Endothelial cell of umbilical vein (primary cell): ENCODE data around the gene KIAA1210. TPM values are rescaled to one million over a fixed set of nuclear protein-coding genes. Genes with fewer than 3 reads are reported as not detected.

Experiments
- BruUV-seq: library from RNA; stranded (reverse); fragments of 400-500 nt; replicated peaks from 2 replicates; lab custom pipeline; 2021; lab: Mats Ljungman, UMichigan
- CTCF ChIA-PET: fragments of 300-600, 350-600 bp; sonication (Branson Sonifier 250); formaldehyde crosslinking; loops from one replicate; lab custom pipeline; 2021; ENCODE audit warnings: antibody characterized with exemption, inconsistent platforms; lab: Charles Lee
- POLR2A ChIA-PET: fragments of 300-600, 350-600 bp; sonication (Branson Sonifier 250); formaldehyde crosslinking; loops from one replicate; lab custom pipeline; 2021; ENCODE audit warnings: antibody characterized with exemption, inconsistent platforms; lab: Charles Lee
- DNase-seq: peaks from one replicate; pipeline ENCODE4 v3.0.0-alpha.2; 2011; ENCODE audit warnings: low read depth, low spot score
- FAIRE-seq: peaks from 2 replicates; lab custom pipeline; 2011; peaks lifted over from hg19 to GRCh38; lab: Jason Lieb, UNC
- H2AFZ ChIP-seq: 2 replicates; pipeline ENCODE4 v1.6.0; 2012; ENCODE audit warnings: low read depth, low read length, control low read depth, inconsistent platforms
- H3K27ac ChIP-seq: 2 replicates; pipeline ENCODE4 v1.5.1; 2011; ENCODE audit warnings: low read depth, mild to moderate bottlenecking, control low read depth, low read length, moderate library complexity; ENCODE audit not compliant: insufficient read depth
- H3K27me3 ChIP-seq, 2 experiments: 2 replicates each; pipeline versions ENCODE4 v1.6.0 to v1.6.1; 2011; ENCODE audit warnings: low read length in 2 of 2, mixed read lengths in 1 of 2; ENCODE audit not compliant: control insufficient read depth in 2 of 2, insufficient read depth in 2 of 2
- H3K36me3 ChIP-seq, 2 experiments: 2 replicates in 1 of 2; 3 replicates in 1 of 2; pipeline ENCODE4 v1.5.1; 2011; ENCODE audit warnings: low read length in 2 of 2, mild to moderate bottlenecking in 1 of 2, moderate library complexity in 1 of 2; ENCODE audit not compliant: control insufficient read depth in 2 of 2, insufficient read depth in 2 of 2; ENCODE audit errors: extremely low read depth in 1 of 2
- H3K4me1 ChIP-seq: 3 replicates; pipeline ENCODE4 v1.5.1; 2011; ENCODE audit warnings: mild to moderate bottlenecking, low read length; ENCODE audit not compliant: control insufficient read depth, insufficient read depth; ENCODE audit errors: extremely low read depth
- H3K4me2 ChIP-seq: 2 replicates; pipeline ENCODE4 v1.6.1; 2011; ENCODE audit warnings: low read length, control low read depth, mixed read lengths; ENCODE audit not compliant: insufficient read depth
- H3K4me3 ChIP-seq, 3 experiments: fragments of 200-600 bp in 1 of 3; sonication (generic), shearing (Covaris generic) in 1 of 3; replicated peaks in 1 of 3; 2 replicates each; pipeline ENCODE4 v1.5.1; 2011 to 2016; ENCODE audit warnings: control low read depth in 3 of 3, low read length in 3 of 3, mild to moderate bottlenecking in 2 of 3, inconsistent platforms in 1 of 3, low read depth in 1 of 3, moderate library complexity in 1 of 3; ENCODE audit not compliant: insufficient read depth in 1 of 3
- H3K79me2 ChIP-seq: 2 replicates; pipeline ENCODE4 v1.6.0; 2012; ENCODE audit warnings: low read length, inconsistent platforms; ENCODE audit not compliant: control insufficient read depth, insufficient read depth
- H3K9ac ChIP-seq: replicated peaks from 2 replicates; pipeline ENCODE3; 2011; ENCODE audit warnings: low read length, control low read depth; ENCODE audit not compliant: insufficient read depth; ENCODE audit errors: extremely low read depth
- H3K9me1 ChIP-seq: replicated peaks from 3 replicates; pipeline ENCODE4 v1.6.0; 2011; ENCODE audit warnings: mild to moderate bottlenecking, low read length; ENCODE audit not compliant: control insufficient read depth, insufficient read depth; ENCODE audit errors: extremely low read depth
- H3K9me3 ChIP-seq: replicated peaks from 2 replicates; pipeline ENCODE4 v1.5.1; 2012; ENCODE audit warnings: low read length, inconsistent platforms; ENCODE audit not compliant: control insufficient read depth, insufficient read depth
- H4K20me1 ChIP-seq: replicated peaks from 2 replicates; pipeline ENCODE3; 2011; ENCODE audit warnings: mild to moderate bottlenecking, low read length; ENCODE audit not compliant: control insufficient read depth, insufficient read depth; ENCODE audit errors: extremely low read depth
- EZH2 ChIP-seq: IDR thresholded peaks from 2 replicates; pipeline ENCODE4 v1.6.1; 2012; ENCODE audit warnings: borderline replicate concordance, low read depth, mild to moderate bottlenecking, moderate library complexity, low read length, inconsistent platforms; ENCODE audit not compliant: severe bottlenecking
- FOS ChIP-seq: IDR thresholded peaks from 2 replicates; pipeline ENCODE4 v1.6.1; 2011; ENCODE audit warnings: mild to moderate bottlenecking, low read length, moderate library complexity, borderline replicate concordance; ENCODE audit not compliant: insufficient read depth
- GATA2 ChIP-seq: IDR thresholded peaks from 2 replicates; pipeline ENCODE4 v1.7.0; 2011; ENCODE audit warnings: low read depth, mild to moderate bottlenecking, moderate library complexity, mixed read lengths, low read length; ENCODE audit not compliant: insufficient read length, insufficient read depth
- JUN ChIP-seq: IDR thresholded peaks from 2 replicates; pipeline ENCODE4 v1.6.1; 2011; ENCODE audit warnings: borderline replicate concordance, low read depth; ENCODE audit not compliant: insufficient read length, insufficient read depth
- MYC ChIP-seq: IDR thresholded peaks from one replicate; pipeline ENCODE4 v1.6.1; 2011; ENCODE audit warnings: mild to moderate bottlenecking, low read depth, low read length
- POLR2A ChIP-seq: IDR thresholded peaks from 2 replicates; pipeline ENCODE4 v1.6.1; 2012; ENCODE audit warnings: low read depth, mild to moderate bottlenecking, control low read depth, low read length
- POLR2AphosphoS5 ChIP-seq: IDR thresholded peaks from 2 replicates; pipeline ENCODE4 v1.6.1; 2012; ENCODE audit warnings: low read depth, mild to moderate bottlenecking, control low read depth, low read length, moderate library complexity; ENCODE audit not compliant: insufficient read depth
- dilution Hi-C: fragments of 300-500 bp; cut with MboI; formaldehyde crosslinking; loops from one replicate; pipeline ENCODE4 v1.15.0; 2019; ENCODE audit warnings: low sequenced_read_pairs; ENCODE audit not compliant: extremely low pct_ligation_motif_present
- intact Hi-C: fragments of 100-400 bp; cut with micrococcal nuclease; formaldehyde crosslinking; loops from one replicate; pipeline ENCODE4 v1.10.0; 2022
- polyA plus RNA-seq, 4 experiments: library from polyadenylated mRNA; depleted of rRNA in 3 of 4; stranded (reverse) in 3 of 4; unstranded in 1 of 4; fragments of >200 nt; gene quantifications; 2 replicates each; pipeline versions ENCODE4 v1.2.1 to v1.2.3, GENCODE V29; 2011 to 2012; ENCODE audit warnings: missing spikeins in 1 of 4
- total RNA-seq: library from RNA; stranded (reverse); gene quantifications from 2 replicates; pipeline ENCODE4 v1.2.3, GENCODE V29; 2021
- TF ChIP-seq, protein P1 (sequence below): IDR thresholded peaks from 2 replicates; pipeline ENCODE4 v1.6.1; 2011; ENCODE audit not compliant: insufficient read depth, insufficient read length
- TF ChIP-seq, protein P2 (sequence below), 2 donors: IDR thresholded peaks; 1 replicate in 1 of 2; 2 replicates in 1 of 2; pipeline ENCODE4 v1.5.1; 2011; ENCODE audit warnings: low read length in 2 of 2, mild to moderate bottlenecking in 2 of 2, moderate library complexity in 2 of 2, control low read depth in 1 of 2, inconsistent platforms in 1 of 2, low read depth in 1 of 2; ENCODE audit not compliant: insufficient read depth in 1 of 2; ENCODE audit errors: extremely low read depth in 1 of 2

The KIAA1210 gene
- total and polyA plus RNA-seq, 2 donors (not counting 3 experiments of a cell fraction or from before 2014, with no cell fraction given), result not detected

GRCh38 chrX:119177278-119177677 is 49.7 kb upstream of the KIAA1210 start:
- FAIRE-seq, result no peak

More at GRCh38 chrX:119177278-119177677, 49.7 kb upstream of the KIAA1210 start:
- no peak overlapping the region for H2AFZ ChIP-seq
- BruUV-seq, result no TSS peak
- H3K4me1 ChIP-seq, result no peaks in the 10 kb centered on the region
- CTCF ChIA-PET, result no interaction called here
- no peaks in the 10 kb centered on the region for H3K9me3 ChIP-seq
- H3K4me3 ChIP-seq, result no peak overlapping the region
- POLR2A ChIA-PET, result no interaction called here
- H3K36me3 ChIP-seq, result no peaks in the 10 kb centered on the region
- no peak overlapping the region for H3K9ac ChIP-seq
- H3K27ac ChIP-seq, result no peak overlapping the region
- intact Hi-C loops (no loop called here), dilution Hi-C loops (no loop called here)
- DNase-seq, result no peak
- no peaks in the 10 kb centered on the region for H3K79me2 ChIP-seq
- no peaks in the 10 kb centered on the region for H4K20me1 ChIP-seq
- no peaks in the 10 kb centered on the region for H3K9me1 ChIP-seq
- TF ChIP-seq POLR2AphosphoS5, result no peak
- no peak for TF ChIP-seq JUN
- TF ChIP-seq, protein P1, sequence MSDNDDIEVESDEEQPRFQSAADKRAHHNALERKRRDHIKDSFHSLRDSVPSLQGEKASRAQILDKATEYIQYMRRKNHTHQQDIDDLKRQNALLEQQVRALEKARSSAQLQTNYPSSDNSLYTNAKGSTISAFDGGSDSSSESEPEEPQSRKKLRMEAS, result no peak
- TF ChIP-seq MYC, result no peak
- no peak for TF ChIP-seq FOS
- TF ChIP-seq POLR2A, result no peak
- TF ChIP-seq EZH2, result no peak
- no peak for TF ChIP-seq GATA2
- TF ChIP-seq, protein P2, sequence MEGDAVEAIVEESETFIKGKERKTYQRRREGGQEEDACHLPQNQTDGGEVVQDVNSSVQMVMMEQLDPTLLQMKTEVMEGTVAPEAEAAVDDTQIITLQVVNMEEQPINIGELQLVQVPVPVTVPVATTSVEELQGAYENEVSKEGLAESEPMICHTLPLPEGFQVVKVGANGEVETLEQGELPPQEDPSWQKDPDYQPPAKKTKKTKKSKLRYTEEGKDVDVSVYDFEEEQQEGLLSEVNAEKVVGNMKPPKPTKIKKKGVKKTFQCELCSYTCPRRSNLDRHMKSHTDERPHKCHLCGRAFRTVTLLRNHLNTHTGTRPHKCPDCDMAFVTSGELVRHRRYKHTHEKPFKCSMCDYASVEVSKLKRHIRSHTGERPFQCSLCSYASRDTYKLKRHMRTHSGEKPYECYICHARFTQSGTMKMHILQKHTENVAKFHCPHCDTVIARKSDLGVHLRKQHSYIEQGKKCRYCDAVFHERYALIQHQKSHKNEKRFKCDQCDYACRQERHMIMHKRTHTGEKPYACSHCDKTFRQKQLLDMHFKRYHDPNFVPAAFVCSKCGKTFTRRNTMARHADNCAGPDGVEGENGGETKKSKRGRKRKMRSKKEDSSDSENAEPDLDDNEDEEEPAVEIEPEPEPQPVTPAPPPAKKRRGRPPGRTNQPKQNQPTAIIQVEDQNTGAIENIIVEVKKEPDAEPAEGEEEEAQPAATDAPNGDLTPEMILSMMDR (IDR thresholded peaks at IDR 0.05; ENCODE audit: extremely low read depth in 1 of 2, insufficient read depth in 1 of 2, low read depth in 1 of 2, low read length in 2 of 2), result no peak
- H3K27me3 ChIP-seq, result no peaks in the 10 kb centered on the region
- no peak overlapping the region for H3K4me2 ChIP-seq
